Measurements from ENCODE around the gene GPR132. TPM values are rescaled to one million over a fixed set of nuclear protein-coding genes. Genes with fewer than 3 reads are reported as not detected.

Gene GPR132
- total and polyA plus RNA-seq, 2 experiments from 2014 or later: 0.14 TPM; not detected in 1

DNA sequence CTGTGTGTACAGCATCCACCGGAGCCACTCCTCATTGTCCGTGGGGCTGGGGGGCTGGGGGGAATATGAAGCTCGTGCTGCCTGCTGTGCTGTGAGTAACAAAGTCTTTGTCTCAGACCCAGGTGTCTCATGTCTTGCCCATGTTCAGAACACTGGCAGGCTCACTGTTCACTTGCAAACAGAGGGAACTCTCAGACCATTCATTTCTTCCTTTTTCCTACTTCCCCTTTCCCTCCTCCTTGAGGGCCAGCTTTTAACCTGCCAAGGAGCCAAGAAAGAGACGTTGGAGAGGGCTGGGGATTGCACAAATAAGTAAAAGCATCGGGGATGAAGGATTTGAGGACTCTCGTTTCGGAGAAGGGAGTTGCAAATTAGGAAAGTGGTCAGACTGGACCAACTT is 21.6 kb downstream of the GPR132 start:
- Histone ChIP-seq H3K4me3 (no peak overlapping the region), H3F3A (replicated peaks; ENCODE audit: low read depth) (no peaks in the 10 kb centered on the region), H3K9me2 (ENCODE audit: insufficient read depth) (no peaks in the 10 kb centered on the region), H3K27ac (ENCODE audit: low read depth) (no peak overlapping the region), H3K27me3 (ENCODE audit: insufficient read depth) (no peaks in the 10 kb centered on the region), H3K79me2 (replicated peaks; ENCODE audit: insufficient read depth) (no peaks in the 10 kb centered on the region), H3K4me2 (no peak overlapping the region), H4K20me1 (replicated peaks; ENCODE audit: insufficient read depth) (no peaks in the 10 kb centered on the region), H3K36me3 (ENCODE audit: insufficient read depth) (no peaks in the 10 kb centered on the region), H2AFZ (no peak overlapping the region), H3K4me1 (ENCODE audit: insufficient read depth) (no peaks in the 10 kb centered on the region)
- TF ChIP-seq, protein P1, sequence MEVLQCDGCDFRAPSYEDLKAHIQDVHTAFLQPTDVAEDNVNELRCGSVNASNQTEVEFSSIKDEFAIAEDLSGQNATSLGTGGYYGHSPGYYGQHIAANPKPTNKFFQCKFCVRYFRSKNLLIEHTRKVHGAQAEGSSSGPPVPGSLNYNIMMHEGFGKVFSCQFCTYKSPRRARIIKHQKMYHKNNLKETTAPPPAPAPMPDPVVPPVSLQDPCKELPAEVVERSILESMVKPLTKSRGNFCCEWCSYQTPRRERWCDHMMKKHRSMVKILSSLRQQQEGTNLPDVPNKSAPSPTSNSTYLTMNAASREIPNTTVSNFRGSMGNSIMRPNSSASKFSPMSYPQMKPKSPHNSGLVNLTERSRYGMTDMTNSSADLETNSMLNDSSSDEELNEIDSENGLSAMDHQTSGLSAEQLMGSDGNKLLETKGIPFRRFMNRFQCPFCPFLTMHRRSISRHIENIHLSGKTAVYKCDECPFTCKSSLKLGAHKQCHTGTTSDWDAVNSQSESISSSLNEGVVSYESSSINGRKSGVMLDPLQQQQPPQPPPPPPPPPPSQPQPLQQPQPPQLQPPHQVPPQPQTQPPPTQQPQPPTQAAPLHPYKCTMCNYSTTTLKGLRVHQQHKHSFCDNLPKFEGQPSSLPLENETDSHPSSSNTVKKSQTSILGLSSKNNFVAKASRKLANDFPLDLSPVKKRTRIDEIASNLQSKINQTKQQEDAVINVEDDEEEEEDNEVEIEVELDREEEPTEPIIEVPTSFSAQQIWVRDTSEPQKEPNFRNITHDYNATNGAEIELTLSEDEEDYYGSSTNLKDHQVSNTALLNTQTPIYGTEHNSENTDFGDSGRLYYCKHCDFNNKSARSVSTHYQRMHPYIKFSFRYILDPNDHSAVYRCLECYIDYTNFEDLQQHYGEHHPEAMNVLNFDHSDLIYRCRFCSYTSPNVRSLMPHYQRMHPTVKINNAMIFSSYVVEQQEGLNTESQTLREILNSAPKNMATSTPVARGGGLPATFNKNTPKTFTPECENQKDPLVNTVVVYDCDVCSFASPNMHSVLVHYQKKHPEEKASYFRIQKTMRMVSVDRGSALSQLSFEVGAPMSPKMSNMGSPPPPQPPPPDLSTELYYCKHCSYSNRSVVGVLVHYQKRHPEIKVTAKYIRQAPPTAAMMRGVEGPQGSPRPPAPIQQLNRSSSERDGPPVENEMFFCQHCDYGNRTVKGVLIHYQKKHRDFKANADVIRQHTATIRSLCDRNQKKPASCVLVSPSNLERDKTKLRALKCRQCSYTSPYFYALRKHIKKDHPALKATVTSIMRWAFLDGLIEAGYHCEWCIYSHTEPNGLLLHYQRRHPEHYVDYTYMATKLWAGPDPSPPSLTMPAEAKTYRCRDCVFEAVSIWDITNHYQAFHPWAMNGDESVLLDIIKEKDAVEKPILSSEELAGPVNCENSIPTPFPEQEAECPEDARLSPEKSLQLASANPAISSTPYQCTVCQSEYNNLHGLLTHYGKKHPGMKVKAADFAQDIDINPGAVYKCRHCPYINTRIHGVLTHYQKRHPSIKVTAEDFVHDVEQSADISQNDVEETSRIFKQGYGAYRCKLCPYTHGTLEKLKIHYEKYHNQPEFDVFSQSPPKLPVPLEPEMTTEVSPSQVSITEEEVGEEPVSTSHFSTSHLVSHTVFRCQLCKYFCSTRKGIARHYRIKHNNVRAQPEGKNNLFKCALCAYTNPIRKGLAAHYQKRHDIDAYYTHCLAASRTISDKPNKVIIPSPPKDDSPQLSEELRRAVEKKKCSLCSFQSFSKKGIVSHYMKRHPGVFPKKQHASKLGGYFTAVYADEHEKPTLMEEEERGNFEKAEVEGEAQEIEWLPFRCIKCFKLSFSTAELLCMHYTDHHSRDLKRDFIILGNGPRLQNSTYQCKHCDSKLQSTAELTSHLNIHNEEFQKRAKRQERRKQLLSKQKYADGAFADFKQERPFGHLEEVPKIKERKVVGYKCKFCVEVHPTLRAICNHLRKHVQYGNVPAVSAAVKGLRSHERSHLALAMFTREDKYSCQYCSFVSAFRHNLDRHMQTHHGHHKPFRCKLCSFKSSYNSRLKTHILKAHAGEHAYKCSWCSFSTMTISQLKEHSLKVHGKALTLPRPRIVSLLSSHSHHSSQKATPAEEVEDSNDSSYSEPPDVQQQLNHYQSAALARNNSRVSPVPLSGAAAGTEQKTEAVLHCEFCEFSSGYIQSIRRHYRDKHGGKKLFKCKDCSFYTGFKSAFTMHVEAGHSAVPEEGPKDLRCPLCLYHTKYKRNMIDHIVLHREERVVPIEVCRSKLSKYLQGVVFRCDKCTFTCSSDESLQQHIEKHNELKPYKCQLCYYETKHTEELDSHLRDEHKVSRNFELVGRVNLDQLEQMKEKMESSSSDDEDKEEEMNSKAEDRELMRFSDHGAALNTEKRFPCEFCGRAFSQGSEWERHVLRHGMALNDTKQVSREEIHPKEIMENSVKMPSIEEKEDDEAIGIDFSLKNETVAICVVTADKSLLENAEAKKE (CRISPR knock-in tag; IDR thresholded peaks at IDR 0.05): no peak
- no peak for TF ChIP-seq EZH2 (IDR thresholded peaks at IDR 0.05; ENCODE audit: low read depth, unreplicated experiment)
- Mint-ChIP-seq H3K4me3 (no peak overlapping the region), H3K4me1 (peaks cover 5% of the 10 kb centered on the region), H3K9me3 (no peaks in the 10 kb centered on the region), H3K27me3 (ENCODE audit: insufficient read depth, low read depth, poor library complexity) (peaks cover 12% of the 10 kb centered on the region), H3K36me3 (ENCODE audit: low read depth) (no peaks in the 10 kb centered on the region), H3K27ac (no peak overlapping the region)
- DNase-seq (ENCODE audit: low spot score) (no peak), ATAC-seq (no peak)

DNA sequence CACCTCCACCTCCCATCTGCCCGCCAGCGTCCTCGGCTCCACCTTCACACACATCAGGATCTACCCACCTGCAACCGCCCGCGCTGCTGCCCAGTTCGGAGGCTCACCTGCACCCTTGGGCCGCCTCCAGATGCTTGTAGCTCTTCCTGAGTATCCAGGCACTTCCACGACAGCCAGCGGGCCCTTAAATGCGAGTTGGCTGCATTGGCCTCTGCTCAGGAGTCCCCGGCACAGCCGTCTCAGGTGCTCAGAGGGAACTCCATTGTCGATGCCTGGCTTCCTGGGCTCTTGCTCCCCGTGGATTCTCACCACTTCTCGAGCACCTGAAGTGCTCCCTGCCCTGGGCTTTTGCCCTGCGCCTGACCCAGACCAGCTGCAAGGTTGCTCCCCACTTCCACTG is 22.4 kb downstream of the GPR132 start:
- H3K4me3 Mint-ChIP-seq: no peak overlapping the region
- Histone ChIP-seq H3K4me2 (no peak overlapping the region), H3K4me1 (ENCODE audit: insufficient read depth) (no peaks in the 10 kb centered on the region), H3K27ac (ENCODE audit: low read depth) (no peak overlapping the region), H3K79me2 (replicated peaks; ENCODE audit: insufficient read depth) (no peaks in the 10 kb centered on the region), H3K4me3 (no peak overlapping the region), H2AFZ (0 out of 2 replicates have a peak overlapping the region, but pooled peaks have one; percentile 66), H3K36me3 (ENCODE audit: insufficient read depth) (no peaks in the 10 kb centered on the region), H3K9me2 (ENCODE audit: insufficient read depth) (no peaks in the 10 kb centered on the region), H4K20me1 (replicated peaks; ENCODE audit: insufficient read depth) (no peaks in the 10 kb centered on the region), H3F3A (replicated peaks; ENCODE audit: low read depth) (no peaks in the 10 kb centered on the region), H3K27me3 (ENCODE audit: insufficient read depth) (no peaks in the 10 kb centered on the region)
- H3K27ac Mint-ChIP-seq: no peak overlapping the region
- H3K27me3 Mint-ChIP-seq (ENCODE audit: insufficient read depth, low read depth, poor library complexity): peaks cover 12% of the 10 kb centered on the region
- H3K9me3 Mint-ChIP-seq: no peaks in the 10 kb centered on the region
- ATAC-seq: no peak
- H3K4me1 Mint-ChIP-seq: peaks cover 6% of the 10 kb centered on the region
- DNase-seq (ENCODE audit: low spot score): no peak
- no peaks in the 10 kb centered on the region for H3K36me3 Mint-ChIP-seq (ENCODE audit: low read depth)
- TF ChIP-seq ZNF331 (CRISPR knock-in tag; IDR thresholded peaks at IDR 0.05; ENCODE audit: low read depth): no peak
- no peak for TF ChIP-seq JUNB (IDR thresholded peaks at IDR 0.05; ENCODE audit: unreplicated experiment)
- TF ChIP-seq, protein P1 (CRISPR knock-in tag; IDR thresholded peaks at IDR 0.05): no peak
- no peak for TF ChIP-seq EZH2phosphoT487 (IDR thresholded peaks at IDR 0.05; ENCODE audit: unreplicated experiment)
- no peak for TF ChIP-seq POLR2AphosphoS5 (IDR thresholded peaks at IDR 0.05; ENCODE audit: low read depth)
